HepG2 (cell line): ENCODE results near the gene GNPDA1. TPM values are rescaled to one million over a fixed set of nuclear protein-coding genes. Genes with fewer than 3 reads are reported as not detected.
A peak's percentile ranks its signal among the peaks of the same experiment; 100 is the strongest.

Experiments used
- AGO1 ChIP-seq: fragments of 200-400 bp; formaldehyde crosslinking; IDR thresholded peaks from 2 replicates; pipeline ENCODE4 v1.6.1; 2017; ENCODE audit warnings: mild to moderate bottlenecking, low read depth, low read length, moderate library complexity; ENCODE audit not compliant: poor library complexity, severe bottlenecking
- AGO2 ChIP-seq: fragments of 200-400 bp; formaldehyde crosslinking; optimal IDR thresholded peaks from 2 replicates; pipeline ENCODE3; 2017; ENCODE audit warnings: mild to moderate bottlenecking, low read depth, low read length, moderate library complexity
- ARNT ChIP-seq: fragments of 450-650 bp; IDR thresholded peaks from 2 replicates; pipeline ENCODE4 v1.6.1; 2017
- CREB3 ChIP-seq: sonication (generic); formaldehyde crosslinking; IDR thresholded peaks from 2 replicates; pipeline ENCODE4 v1.5.0; 2020; ENCODE audit warnings: missing genetic modification reagents
- EED ChIP-seq: sonication (generic); formaldehyde crosslinking; IDR thresholded peaks from 2 replicates; pipeline ENCODE4 v1.5.0; 2020; ENCODE audit warnings: mild to moderate bottlenecking, missing genetic modification reagents
- HNRNPK ChIP-seq: fragments of 200-400 bp; formaldehyde crosslinking; IDR thresholded peaks from 2 replicates; pipeline ENCODE4 v1.6.1; 2018; ENCODE audit warnings: low read length, low read depth, moderate library complexity, mild to moderate bottlenecking; ENCODE audit not compliant: poor library complexity, severe bottlenecking
- NFYC ChIP-seq: IDR thresholded peaks from 2 replicates; pipeline ENCODE4 v1.6.1; 2016; ENCODE audit warnings: missing genetic modification reagents, missing compliant biosample characterization
- NR2F2 ChIP-seq: IDR thresholded peaks from 2 replicates; pipeline ENCODE4 v1.6.1; 2012; ENCODE audit warnings: low read depth, inconsistent platforms, borderline replicate concordance
- SP140L ChIP-seq: sonication (generic); formaldehyde crosslinking; IDR thresholded peaks from 2 replicates; pipeline ENCODE4 v1.4.0; 2020; ENCODE audit warnings: missing genetic modification reagents, borderline replicate concordance
- ZBTB20 ChIP-seq: sonication (generic); formaldehyde crosslinking; IDR thresholded peaks from 2 replicates; pipeline ENCODE4 v1.8.1; 2023; ENCODE audit warnings: missing genetic modification reagents, low read depth, mild to moderate bottlenecking, borderline replicate concordance
- ZBTB40 ChIP-seq, 2 experiments: fragments of 450-650 bp in 1 of 2; sonication (generic) in 1 of 2; formaldehyde crosslinking in 1 of 2; IDR thresholded peaks; 2 replicates each; pipeline versions ENCODE4 v1.6.1 to v1.8.0; 2016 to 2022; ENCODE audit warnings: antibody characterized with exemption in 1 of 2, mild to moderate bottlenecking in 1 of 2, missing genetic modification reagents in 1 of 2
- ZNF224 ChIP-seq: sonication (generic); formaldehyde crosslinking; IDR thresholded peaks from 2 replicates; pipeline ENCODE4 v1.5.0; 2020; ENCODE audit warnings: mild to moderate bottlenecking, missing genetic modification reagents
- ZNF30 ChIP-seq: sonication (generic); formaldehyde crosslinking; IDR thresholded peaks from 2 replicates; pipeline ENCODE4 v1.5.0; 2020; ENCODE audit warnings: mild to moderate bottlenecking, missing genetic modification reagents
- ZNF574 ChIP-seq: sonication (generic); formaldehyde crosslinking; IDR thresholded peaks from 2 replicates; pipeline ENCODE4 v1.4.0; 2020; ENCODE audit warnings: missing genetic modification reagents
- ZNF781 ChIP-seq: sonication (generic); formaldehyde crosslinking; IDR thresholded peaks from 2 replicates; pipeline ENCODE4 v1.5.1; 2020; ENCODE audit warnings: borderline replicate concordance, mild to moderate bottlenecking, missing genetic modification reagents; ENCODE audit errors: not compliant biosample characterization
- ZNF883 ChIP-seq: sonication (generic); formaldehyde crosslinking; IDR thresholded peaks from 2 replicates; pipeline ENCODE4 v1.5.1; 2020; ENCODE audit warnings: mild to moderate bottlenecking, missing genetic modification reagents; ENCODE audit errors: not compliant biosample characterization
- polyA plus RNA-seq, 8 experiments: library from polyadenylated mRNA; depleted of rRNA in 3 of 8; stranded (reverse) in 7 of 8; unstranded in 1 of 8; fragments of >200 nt; fragmentation: Illumina TruSeq in 4 of 8; extraction: Trizol in 4 of 8; gene quantifications; 2 replicates each; pipeline versions ENCODE4 v1.2.1 to v1.2.3, GENCODE V29; 2011 to 2016; ENCODE audit warnings: low read depth in 4 of 8, missing spikeins in 1 of 8, mixed read lengths in 1 of 8; ENCODE audit not compliant: insufficient read depth in 1 of 8
- total RNA-seq, 5 experiments: library from RNA; depleted of rRNA; stranded (reverse); fragments of >200 nt; fragmentation: Illumina TruSeq; extraction: Trizol; gene quantifications; 2 replicates each; pipeline ENCODE4 v1.2.3, GENCODE V29; 2016; ENCODE audit warnings: low read depth in 1 of 5

The GNPDA1 gene
- total and polyA plus RNA-seq, 2 of the 13 experiments (the other 11 are each of a cell fraction or from before 2014, with no cell fraction given), result 6.0 to 54.1 TPM

GRCh38 chr5:141968914-141969608 is 43.8 kb downstream of the GNPDA1 start, which contains the start of gene RNF14 (continued):
- TF ChIP-seq ZNF224 (CRISPR knock-in tag), result peak; percentile 86; the same call in 1 of the 2 replicates
- no peak for TF ChIP-seq NR2F2
- peak; percentile 58 for TF ChIP-seq ZNF781
- TF ChIP-seq AGO1, result peak; percentile 74
- no peak for TF ChIP-seq ZNF30 (CRISPR knock-in tag)
- peak; percentile 91 for TF ChIP-seq ZNF574 (CRISPR knock-in tag)
- TF ChIP-seq HNRNPK, result peak; percentile 87
- TF ChIP-seq CREB3, result 0 out of 2 replicates have a peak, but pooled peaks have one; percentile 19
- TF ChIP-seq AGO2, result peak; percentile 33
- peak; percentile 20; the same call in 1 of the 2 replicates for TF ChIP-seq NFYC (CRISPR knock-in tag)
- no peak for TF ChIP-seq ZBTB40 (IDR thresholded peaks at IDR 0.05)
- peak; percentile 88 for TF ChIP-seq ZBTB40 (CRISPR knock-in tag; IDR thresholded peaks at IDR 0.05)
- TF ChIP-seq ARNT, result no peak
- peak; percentile 32; the same call in 1 of the 2 replicates for TF ChIP-seq ZBTB20 (CRISPR knock-in tag)
- TF ChIP-seq ZNF883, result peak; percentile 79
- peak; percentile 68; the same call in 1 of the 2 replicates for TF ChIP-seq SP140L (CRISPR knock-in tag)
- peak; percentile 96 for TF ChIP-seq EED
